Sigmoid colon (tissue), 4 donors: ENCODE data around the gene POU6F2.

Experiments used
- POLR2A ChIP-seq, 2 donors: fragments of 450-650 bp; IDR thresholded peaks; one replicate each; pipeline ENCODE4 v1.6.1; 2016; ENCODE audit warnings: antibody characterized with exemption in 2 of 2, mild to moderate bottlenecking in 2 of 2, moderate library complexity in 2 of 2
- POLR2AphosphoS5 ChIP-seq, 4 donors: sonication (generic); formaldehyde crosslinking; IDR thresholded peaks; one replicate each; pipeline ENCODE4 v1.6.1; 2017; ENCODE audit warnings: antibody characterized with exemption in 4 of 4

GRCh38 chr7:39091774-39092173 lies 114.1 kb downstream of the POU6F2 start:
- TF ChIP-seq POLR2AphosphoS5 (IDR thresholded peaks at IDR 0.05) = no peak
- no peak for TF ChIP-seq POLR2A (IDR thresholded peaks at IDR 0.05)
